Measurements from ENCODE around the gene KRT36. TPM values are rescaled to one million over a fixed set of nuclear protein-coding genes. Genes with fewer than 3 reads are reported as not detected.

The KRT36 gene
- polyA plus RNA-seq, 3 donors = not detected

- no peak for DNase-seq
Observed at GRCh38 chr17:41504246-41504977, 14.7 kb upstream of the KRT36 start.

GRCh38 chr17:41503202-41503601, 13.5 kb upstream of the KRT36 start:
- no peak for DNase-seq

- no peak for DNase-seq
Observed at GRCh38 chr17:41500131-41500911, 10.6 kb upstream of the KRT36 start.

- no peak for DNase-seq
Observed at GRCh38 chr17:41499714-41500113, 10.0 kb upstream of the KRT36 start.

- DNase-seq = no peak
Observed at GRCh38 chr17:41498276-41498675, 8.6 kb upstream of the KRT36 start.

GRCh38 chr17:41496803-41497484, 7.2 kb upstream of the KRT36 start:
- DNase-seq = peak; percentile 56

- DNase-seq = no peak
Observed at GRCh38 chr17:41494524-41494923, 4.8 kb upstream of the KRT36 start.

GRCh38 chr17:41492771-41493170, 3.1 kb upstream of the KRT36 start:
- DNase-seq = peak; percentile 46

- DNase-seq = peak; percentile 14
Observed at GRCh38 chr17:41492351-41492750, 2.6 kb upstream of the KRT36 start.

GRCh38 chr17:41491476-41491875, 1.8 kb upstream of the KRT36 start:
- no peak for DNase-seq

GRCh38 chr17:41490000-41490990, 585 bp upstream of the KRT36 start:
- DNase-seq = no peak

- no peak for DNase-seq
Observed at GRCh38 chr17:41486809-41487530, 2.7 kb downstream of the KRT36 start.

- no peak for DNase-seq
Observed at GRCh38 chr17:41486316-41486715, 3.4 kb downstream of the KRT36 start.

GRCh38 chr17:41484920-41485904, 4.5 kb downstream of the KRT36 start:
- no peak for DNase-seq

GRCh38 chr17:41483991-41484826, 5.5 kb downstream of the KRT36 start:
- no peak for DNase-seq

GRCh38 chr17:41483531-41483930, 6.2 kb downstream of the KRT36 start:
- no peak for DNase-seq

GRCh38 chr17:41481036-41481435, 8.7 kb downstream of the KRT36 start, which contains the start of gene KRT35:
KRT35 (minus strand) TSS chr17:41481151; CDS start chr17:41481097, 54 bp downstream.
- DNase-seq = peak; percentile 29

- DNase-seq = no peak
Observed at GRCh38 chr17:41480581-41480980, 9.1 kb downstream of the KRT36 start.
